ENCODE measurements around the gene SPG11.
"Not testable (repeated sequence)": the region's sequence is repeated elsewhere in the genome, so short reads cannot be mapped to it uniquely, and the experiment has no call there.

The SPG11 gene, protein sequence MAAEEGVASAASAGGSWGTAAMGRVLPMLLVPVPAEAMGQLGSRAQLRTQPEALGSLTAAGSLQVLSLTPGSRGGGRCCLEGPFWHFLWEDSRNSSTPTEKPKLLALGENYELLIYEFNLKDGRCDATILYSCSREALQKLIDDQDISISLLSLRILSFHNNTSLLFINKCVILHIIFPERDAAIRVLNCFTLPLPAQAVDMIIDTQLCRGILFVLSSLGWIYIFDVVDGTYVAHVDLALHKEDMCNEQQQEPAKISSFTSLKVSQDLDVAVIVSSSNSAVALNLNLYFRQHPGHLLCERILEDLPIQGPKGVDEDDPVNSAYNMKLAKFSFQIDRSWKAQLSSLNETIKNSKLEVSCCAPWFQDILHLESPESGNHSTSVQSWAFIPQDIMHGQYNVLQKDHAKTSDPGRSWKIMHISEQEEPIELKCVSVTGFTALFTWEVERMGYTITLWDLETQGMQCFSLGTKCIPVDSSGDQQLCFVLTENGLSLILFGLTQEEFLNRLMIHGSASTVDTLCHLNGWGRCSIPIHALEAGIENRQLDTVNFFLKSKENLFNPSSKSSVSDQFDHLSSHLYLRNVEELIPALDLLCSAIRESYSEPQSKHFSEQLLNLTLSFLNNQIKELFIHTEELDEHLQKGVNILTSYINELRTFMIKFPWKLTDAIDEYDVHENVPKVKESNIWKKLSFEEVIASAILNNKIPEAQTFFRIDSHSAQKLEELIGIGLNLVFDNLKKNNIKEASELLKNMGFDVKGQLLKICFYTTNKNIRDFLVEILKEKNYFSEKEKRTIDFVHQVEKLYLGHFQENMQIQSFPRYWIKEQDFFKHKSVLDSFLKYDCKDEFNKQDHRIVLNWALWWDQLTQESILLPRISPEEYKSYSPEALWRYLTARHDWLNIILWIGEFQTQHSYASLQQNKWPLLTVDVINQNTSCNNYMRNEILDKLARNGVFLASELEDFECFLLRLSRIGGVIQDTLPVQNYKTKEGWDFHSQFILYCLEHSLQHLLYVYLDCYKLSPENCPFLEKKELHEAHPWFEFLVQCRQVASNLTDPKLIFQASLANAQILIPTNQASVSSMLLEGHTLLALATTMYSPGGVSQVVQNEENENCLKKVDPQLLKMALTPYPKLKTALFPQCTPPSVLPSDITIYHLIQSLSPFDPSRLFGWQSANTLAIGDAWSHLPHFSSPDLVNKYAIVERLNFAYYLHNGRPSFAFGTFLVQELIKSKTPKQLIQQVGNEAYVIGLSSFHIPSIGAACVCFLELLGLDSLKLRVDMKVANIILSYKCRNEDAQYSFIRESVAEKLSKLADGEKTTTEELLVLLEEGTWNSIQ (N-terminal part only)

DNA sequence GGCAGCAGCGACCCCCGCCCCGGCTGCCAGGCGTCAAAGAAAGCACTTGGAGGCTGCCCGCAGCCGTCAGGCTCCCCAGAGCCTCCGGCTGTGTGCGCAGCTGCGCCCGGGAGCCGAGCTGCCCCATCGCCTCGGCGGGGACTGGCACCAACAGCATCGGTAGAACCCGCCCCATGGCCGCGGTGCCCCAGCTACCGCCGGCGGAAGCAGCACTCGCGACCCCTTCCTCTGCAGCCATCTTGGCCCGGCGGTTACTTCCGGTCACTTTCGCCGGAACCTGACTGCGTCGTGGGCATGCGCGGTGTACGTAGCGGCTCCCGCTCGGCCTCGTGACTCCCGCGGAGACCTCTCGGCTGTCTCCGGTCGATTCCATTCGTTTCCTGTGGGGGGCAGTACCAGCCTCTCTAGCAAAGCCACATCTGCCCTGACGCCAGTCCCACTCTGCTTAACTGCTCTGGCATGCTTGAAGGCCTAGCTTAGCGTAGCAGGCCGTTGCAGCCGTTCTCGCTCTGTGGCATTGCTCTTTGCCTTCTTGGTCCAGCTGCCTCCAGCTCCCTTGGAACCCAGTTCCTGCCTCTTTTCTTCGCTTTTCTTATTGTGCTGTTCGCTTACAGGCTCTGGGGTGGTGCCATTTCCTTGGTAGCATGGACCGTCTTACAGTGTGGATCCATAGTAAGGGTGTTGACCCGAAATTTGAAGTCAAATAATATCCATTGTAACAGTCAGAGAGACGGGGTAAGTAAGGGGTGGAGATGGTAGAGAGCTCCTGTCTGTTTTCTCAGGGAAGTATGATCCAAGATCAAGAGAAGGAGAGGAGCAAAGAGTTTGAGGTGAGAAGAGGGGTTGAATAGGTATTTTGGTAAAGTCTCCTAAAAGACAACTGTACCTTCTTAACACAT is at the start of gene SPG11:
SPG11 (minus strand) TSS at position 253 of the 899 bp plus-strand sequence; CDS start at position 238, 15 bp downstream.
- peak; percentile 98 for FAIRE-seq

DNA sequence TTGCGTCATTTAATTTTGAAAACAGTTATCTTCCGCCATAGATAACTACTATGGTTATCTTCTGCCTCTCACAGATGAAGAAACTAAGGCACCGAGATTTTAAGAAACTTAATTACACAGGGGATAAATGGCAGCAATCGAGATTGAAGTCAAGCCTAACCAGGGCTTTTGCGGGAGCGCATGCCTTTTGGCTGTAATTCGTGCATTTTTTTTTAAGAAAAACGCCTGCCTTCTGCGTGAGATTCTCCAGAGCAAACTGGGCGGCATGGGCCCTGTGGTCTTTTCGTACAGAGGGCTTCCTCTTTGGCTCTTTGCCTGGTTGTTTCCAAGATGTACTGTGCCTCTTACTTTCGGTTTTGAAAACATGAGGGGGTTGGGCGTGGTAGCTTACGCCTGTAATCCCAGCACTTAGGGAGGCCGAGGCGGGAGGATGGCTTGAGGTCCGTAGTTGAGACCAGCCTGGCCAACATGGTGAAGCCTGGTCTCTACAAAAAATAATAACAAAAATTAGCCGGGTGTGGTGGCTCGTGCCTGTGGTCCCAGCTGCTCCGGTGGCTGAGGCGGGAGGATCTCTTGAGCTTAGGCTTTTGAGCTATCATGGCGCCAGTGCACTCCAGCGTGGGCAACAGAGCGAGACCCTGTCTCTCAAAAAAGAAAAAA is 49.0 kb upstream of the SPG11 start:
- no peak for FAIRE-seq

DNA sequence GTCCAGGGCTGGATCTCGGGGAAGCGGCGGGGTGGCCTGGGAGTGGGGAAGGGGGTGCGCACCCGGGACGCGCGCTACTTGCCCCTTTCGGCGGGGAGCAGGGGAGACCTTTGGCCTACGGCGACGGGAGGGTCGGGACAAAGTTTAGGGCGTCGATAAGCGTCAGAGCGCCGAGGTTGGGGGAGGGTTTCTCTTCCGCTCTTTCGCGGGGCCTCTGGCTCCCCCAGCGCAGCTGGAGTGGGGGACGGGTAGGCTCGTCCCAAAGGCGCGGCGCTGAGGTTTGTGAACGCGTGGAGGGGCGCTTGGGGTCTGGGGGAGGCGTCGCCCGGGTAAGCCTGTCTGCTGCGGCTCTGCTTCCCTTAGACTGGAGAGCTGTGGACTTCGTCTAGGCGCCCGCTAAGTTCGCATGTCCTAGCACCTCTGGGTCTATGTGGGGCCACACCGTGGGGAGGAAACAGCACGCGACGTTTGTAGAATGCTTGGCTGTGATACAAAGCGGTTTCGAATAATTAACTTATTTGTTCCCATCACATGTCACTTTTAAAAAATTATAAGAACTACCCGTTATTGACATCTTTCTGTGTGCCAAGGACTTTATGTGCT is 48.4 kb upstream of the SPG11 start:
- FAIRE-seq: no peak

DNA sequence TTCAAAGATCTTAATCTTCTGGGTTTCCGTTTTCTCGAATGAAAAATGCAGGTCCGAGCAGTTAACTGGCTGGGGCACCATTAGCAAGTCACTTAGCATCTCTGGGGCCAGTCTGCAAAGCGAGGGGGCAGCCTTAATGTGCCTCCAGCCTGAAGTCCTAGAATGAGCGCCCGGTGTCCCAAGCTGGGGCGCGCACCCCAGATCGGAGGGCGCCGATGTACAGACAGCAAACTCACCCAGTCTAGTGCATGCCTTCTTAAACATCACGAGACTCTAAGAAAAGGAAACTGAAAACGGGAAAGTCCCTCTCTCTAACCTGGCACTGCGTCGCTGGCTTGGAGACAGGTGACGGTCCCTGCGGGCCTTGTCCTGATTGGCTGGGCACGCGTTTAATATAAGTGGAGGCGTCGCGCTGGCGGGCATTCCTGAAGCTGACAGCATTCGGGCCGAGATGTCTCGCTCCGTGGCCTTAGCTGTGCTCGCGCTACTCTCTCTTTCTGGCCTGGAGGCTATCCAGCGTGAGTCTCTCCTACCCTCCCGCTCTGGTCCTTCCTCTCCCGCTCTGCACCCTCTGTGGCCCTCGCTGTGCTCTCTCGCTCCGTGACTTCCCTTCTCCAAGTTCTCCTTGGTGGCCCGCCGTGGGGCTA is 47.8 kb upstream of the SPG11 start, which contains the start of the genes B2M and PATL2:
B2M (plus strand) TSS at position 422 of the 647 bp plus-strand sequence; CDS start at position 452, 30 bp downstream.
PATL2 (minus strand) TSS at position 228 of the 647 bp plus-strand sequence. CDS start 34,833 bp downstream, outside the sequence.
- peak; percentile 89 for FAIRE-seq

DNA sequence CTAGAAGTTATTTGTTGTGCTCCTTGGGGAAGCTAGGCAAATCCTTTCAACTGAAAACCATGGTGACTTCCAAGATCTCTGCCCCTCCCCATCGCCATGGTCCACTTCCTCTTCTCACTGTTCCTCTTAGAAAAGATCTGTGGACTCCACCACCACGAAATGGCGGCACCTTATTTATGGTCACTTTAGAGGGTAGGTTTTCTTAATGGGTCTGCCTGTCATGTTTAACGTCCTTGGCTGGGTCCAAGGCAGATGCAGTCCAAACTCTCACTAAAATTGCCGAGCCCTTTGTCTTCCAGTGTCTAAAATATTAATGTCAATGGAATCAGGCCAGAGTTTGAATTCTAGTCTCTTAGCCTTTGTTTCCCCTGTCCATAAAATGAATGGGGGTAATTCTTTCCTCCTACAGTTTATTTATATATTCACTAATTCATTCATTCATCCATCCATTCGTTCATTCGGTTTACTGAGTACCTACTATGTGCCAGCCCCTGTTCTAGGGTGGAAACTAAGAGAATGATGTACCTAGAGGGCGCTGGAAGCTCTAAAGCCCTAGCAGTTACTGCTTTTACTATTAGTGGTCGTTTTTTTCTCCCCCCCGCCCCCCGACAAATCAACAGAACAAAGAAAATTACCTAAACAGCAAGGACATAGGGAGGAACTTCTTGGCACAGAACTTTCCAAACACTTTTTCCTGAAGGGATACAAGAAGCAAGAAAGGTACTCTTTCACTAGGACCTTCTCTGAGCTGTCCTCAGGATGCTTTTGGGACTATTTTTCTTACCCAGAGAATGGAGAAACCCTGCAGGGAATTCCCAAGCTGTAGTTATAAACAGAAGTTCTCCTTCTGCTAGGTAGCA is 47.0 kb upstream of the SPG11 start:
- no peak for FAIRE-seq

DNA sequence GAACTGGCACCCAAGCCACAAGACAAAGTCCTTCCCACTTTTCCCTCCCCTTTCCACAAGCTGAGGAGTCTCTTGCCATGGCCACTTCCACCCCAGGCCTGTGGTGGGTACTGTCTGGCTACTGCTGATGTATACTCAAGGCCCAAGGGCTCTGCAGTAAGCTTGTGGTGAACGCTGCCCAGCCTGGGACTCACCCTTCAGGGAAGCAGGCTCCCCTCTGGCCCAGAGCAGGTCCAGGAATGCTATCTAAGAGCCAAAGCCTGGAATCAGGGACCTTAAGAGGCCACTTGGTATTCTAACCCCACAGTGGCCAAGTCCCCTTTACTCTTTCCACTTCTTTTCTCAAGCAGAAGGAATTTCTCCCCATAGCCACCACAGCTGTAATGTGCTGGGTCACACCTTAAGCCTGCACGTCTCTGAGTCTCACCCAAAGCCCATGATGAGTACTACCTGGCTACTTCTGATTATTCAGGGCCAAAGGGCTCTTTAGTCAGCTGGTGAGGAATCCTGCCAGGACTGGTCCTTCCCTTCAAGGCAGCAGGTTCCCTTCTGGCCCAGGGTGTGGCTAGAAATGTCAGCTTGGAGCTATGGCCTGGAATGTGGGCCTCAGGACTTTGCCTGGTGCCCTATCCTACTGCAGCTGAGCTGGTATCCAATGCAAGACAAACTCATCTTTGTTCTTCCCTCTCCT is 43.6 kb upstream of the SPG11 start:
- no peak for FAIRE-seq

DNA sequence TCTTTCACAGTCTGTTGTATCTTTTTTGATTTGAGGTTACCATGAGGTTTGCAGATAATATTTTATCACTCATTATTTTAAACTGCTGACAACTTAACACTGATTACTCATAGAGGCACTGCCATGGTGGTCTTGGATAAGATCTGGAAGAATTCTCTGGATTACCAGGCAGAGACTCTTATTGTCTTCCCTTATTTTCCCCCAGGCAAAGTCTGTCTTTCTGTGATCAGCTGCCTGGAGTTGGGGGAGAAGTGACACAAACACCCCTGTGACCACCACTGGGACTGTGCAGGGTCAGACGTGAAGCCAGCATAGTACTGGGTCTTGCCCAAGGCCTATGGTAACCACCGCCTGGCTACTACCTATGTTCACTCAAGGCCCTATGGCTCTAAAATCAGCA is 42.9 kb upstream of the SPG11 start:
- no peak for FAIRE-seq

DNA sequence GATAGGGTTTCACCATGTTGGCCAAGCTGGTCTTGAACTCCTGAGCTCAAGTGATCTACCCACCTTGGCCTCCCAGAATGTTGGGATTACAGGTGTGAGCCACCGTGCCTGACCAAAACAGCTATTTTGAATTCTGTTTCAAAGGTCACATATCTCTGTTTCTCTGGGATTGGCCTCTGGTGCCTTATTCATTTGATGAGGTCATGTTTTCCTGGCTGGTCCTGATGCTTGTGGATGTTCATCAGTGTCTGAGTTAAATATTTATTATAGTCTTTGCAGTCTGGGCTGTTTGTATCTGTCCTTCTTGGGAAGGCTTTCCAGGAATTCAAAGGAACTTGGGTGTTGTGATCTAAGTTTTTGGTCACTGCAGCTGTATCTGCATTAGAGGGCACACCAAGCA is 42.5 kb upstream of the SPG11 start:
- no peak for FAIRE-seq

DNA sequence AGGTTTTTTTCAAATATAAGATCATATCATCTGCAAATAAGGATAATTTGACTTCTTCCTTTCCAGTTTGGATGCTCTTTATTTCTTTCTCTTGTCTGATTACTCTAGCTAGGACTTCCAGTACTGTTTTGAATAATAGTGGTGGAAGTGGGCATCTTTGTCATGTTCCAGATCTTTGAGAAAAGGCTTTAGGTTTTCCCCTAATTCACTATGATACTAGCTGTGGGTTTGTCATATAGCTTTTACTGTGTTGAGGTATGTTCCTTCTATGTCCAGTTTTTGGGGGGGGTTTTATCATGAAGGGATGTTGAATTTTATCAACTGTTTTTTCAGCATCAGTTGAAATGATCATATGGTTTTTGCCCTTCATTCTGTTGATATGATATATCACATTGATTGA is 37.2 kb upstream of the SPG11 start:
- FAIRE-seq: not testable (repeated sequence)

DNA sequence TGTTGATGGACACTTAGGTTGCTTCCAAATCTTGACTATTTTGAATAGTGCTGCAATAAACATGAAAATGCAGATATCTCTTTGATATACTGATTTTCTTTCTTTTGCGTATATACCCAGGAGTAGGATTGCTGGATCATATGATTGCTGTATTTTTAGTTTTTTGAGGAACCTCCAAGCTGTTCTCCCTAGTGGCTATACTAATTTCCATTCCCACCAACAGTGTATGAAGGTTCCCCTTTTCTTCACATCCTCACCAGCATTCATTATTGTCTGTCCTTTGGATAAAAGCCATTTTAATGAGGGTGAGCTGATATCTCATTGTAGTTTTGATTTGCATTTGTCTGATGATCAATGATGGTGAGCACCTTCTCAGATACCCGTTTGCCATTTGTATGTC is 35.2 kb upstream of the SPG11 start:
- FAIRE-seq: no peak

DNA sequence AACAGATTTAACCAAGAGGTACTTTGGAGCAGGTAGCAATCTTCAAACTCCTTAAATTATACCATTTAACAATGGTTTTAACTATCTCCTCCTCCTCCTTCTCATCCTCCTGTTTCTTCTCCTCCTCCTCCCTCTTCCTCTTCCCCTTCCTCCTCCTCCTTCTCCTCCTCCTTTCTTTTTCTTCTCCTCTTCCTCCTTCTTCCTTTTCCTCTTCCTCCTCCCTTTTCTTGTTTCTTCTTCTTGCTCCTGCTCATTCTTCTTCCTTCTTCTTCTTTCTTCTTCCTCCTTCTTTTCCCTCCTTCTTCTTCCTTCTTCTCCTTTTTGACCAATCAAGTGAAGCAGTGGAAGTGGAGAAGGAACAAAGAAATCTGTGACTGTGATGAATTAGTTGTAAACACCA is 33.6 kb upstream of the SPG11 start:
- FAIRE-seq: no peak

DNA sequence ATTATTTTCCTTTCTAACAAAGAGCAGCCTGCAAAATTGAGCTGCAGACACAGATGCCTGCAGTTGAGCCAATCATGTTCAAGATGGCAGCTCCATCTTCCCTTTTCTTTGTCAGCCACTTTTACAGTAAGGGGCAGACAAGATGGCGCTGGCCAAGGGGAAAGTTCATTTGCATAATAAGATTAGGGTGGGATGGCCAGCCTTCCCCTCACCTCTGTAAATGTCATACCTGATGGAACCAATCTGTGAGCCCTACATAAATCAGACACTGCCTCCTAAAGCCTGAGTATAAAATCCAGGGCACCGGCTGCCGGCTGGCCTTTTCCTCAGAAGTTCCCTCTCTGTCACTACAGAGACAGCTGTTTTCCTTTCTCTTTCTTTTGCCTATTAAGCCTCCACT is 31.8 kb upstream of the SPG11 start:
- no peak for FAIRE-seq

DNA sequence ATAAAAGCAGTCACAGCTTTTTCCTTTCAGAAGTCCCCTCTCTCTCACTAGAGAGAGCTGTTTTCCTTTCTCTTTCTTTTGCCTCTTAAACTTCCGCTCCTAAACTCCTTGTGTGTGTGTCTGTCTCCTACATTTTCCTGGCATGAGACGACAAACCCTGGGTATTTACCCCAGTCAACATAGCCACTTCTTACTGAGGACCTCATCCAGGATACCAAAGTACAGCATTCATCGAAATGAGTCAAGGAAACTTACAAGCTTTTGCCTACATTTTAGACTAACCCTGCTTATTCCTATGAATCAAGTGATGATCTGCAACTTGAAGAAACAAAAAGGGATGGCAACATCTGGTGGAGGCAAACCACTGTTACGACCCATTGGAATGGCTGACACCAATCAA is 31.0 kb upstream of the SPG11 start:
- no peak for FAIRE-seq

DNA sequence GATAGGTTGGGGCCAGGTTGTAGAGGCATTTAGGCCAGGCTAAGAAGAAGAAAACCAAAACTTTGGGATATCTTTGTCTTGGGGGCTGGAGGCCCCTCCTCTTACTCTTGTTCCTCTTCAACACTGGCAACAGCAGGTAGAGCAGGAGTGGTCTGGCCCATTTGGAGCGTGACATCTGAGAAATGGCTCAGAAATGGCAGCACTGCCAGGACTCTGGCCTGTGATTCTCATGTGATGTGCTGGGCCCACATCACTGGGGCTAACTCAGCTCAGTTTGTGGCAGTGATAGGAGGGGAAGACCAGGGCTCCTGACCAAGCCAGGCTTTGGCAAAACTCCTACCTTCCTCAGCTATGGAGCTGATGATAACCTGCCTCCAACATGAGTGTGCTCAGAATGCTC is 29.2 kb upstream of the SPG11 start:
- no peak for FAIRE-seq

DNA sequence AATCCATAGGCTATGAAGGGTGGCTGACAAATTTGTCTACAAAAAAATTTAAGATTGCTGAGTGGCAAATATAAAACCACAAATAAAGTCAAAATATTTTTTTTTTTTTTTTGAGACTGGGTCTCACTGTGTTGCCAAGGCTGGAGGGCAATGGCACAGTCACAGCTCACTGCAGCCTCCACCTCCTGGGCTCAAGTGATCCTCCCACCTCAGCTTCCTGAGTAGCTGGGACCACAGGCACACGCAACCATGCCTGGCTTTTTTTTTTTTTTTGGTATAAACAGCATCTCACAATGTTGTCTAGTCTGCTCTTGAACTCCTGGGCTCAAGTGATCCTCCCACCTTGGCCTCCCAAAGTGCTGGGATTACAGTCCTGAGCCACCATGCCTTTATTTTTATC is 26.8 kb upstream of the SPG11 start:
- FAIRE-seq: not testable (repeated sequence)

DNA sequence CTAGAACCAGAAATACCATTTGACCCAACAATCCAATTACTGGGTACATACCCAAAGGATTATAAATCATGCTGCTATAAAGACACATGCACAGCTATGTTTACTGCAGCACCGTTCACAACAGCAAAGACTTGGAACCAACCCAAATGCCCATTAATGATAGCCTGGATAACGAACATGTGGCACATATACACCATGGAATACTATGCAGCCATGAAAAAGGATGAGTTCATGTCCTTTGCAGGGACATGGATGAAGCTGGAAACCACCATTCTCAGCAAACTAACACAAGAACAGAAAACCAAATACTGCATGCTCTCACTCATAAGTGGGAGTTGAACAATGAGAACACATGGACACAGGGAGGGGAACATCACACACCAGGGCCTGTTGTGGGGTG is 25.9 kb upstream of the SPG11 start:
- FAIRE-seq: not testable (repeated sequence)

DNA sequence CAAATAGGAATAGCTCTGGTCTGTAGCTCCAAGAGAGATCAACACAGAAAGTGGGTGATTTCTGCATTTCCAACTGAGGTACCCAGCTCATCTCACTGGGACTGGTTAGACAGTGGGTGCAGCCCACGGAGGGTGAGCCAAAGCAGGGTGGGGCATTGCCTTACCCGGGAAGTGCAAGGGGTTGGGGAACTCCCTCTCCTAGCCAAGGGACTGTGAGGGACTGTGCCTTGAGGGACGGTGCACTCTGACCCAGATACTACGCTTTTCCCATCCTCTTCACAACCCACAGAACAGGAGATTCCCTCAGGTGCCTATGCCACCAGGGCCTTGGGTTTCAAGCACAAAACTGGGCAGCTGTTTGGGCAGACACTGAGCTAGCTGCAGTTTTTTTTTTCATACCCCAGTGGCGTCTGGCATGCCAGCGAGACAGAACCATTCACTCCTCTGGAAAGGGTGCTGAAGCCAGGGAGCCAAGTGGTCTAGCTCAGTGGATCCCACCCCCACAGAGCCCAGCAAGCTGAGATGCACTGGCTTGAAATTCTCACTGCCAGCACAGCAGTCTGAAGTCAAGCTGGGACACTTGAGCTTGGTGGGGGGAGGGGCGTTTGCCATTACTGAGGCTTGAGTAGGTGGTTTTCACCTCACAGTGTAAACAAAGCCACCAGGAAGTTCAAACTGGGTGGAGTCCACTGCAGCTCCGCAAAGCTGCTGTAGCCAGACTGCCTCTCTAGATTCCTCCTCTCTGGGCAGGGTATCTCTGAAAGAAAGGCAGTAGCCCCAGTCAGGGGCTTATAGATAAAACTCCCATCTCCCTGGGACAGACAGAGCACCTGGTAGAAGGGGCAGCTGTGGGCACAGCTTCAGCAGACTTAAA is 19.6 kb upstream of the SPG11 start:
- FAIRE-seq: not testable (repeated sequence)
